Ramos (cell line): ENCODE measurements around the gene FAM136A.

Experiments
- in situ Hi-C: fragments of 300-500 bp; cut with MboI; formaldehyde crosslinking; loops from one replicate; pipeline ENCODE4 v1.14.3; 2022; ENCODE audit warnings: low sequenced_read_pairs; ENCODE audit not compliant: unreplicated experiment

FAM136A gene

DNA sequence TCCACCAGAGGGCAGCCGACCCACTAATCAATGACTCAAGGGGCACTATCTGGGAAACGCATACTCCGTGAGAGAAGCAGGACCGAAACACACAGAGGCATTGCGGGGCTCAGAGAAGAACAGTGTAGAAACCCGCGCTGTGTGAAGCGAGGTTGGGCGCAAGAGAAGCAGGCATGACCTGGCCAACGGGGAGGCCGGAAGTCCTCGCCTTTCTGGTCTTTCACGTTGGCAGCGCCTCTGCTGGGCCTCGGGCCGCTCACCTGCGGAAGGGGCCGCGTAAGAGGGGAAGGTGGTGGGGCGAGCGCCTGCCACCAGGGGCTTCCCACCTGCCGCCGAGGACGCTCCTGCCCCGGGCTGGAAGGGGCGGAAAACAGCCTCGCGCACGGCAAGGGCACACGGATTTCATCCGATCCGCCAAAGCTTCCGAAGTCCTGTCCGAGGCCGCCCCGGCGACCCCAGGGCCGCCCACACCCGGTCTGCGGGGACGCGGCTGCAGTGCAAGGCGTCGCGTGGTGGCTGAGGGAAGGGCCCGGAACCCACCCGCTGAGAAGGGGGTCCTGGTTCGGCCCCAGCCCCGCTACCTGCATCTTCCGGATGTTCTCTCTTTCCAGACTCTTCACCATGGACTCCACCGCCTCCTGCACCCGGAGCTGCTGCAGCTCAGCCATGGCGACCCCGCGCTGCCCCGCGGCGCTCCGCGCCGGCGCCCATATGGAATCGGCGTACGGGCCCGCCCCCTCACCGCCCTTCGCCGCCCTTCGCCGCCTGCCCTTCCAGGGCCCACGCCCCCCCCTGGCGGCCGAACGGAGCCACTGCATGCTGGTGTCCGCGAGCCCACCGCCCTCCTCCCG, at the start of gene FAM136A:
TSS of gene FAM136A (minus strand) at position 724 of the 851 bp plus-strand sequence. CDS start at position 668, 56 bp downstream.
- in situ Hi-C loops: loop anchor here (10.0 to 25.0 kb wide), 3 partner anchors 343 to 636 kb away; partner anchors contain the start of gene ATP6V1B1

- in situ Hi-C loops: no loop called here
Measured at GRCh38 chr2:70349921-70350685, 48.2 kb upstream of the FAM136A start.

DNA sequence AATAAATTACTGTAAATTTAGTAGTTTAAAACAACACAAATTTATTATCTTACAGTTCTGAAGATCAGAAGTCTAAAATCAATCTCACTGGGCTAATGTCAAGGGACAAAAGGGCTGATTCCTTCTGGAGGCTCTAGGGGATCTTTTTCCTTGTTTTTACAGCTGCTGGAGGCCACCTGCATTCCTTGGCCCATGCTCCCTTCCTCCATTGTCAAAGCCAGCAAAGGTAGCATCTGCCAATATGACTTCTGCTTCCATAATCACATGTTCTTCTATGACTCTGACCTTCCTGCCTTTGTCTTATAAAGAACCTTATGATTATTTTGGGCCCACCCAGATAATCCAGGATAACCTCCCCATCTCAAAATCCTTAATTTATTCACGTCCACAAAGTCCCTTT, 46.0 kb upstream of the FAM136A start:
- in situ Hi-C loops: no loop called here

DNA sequence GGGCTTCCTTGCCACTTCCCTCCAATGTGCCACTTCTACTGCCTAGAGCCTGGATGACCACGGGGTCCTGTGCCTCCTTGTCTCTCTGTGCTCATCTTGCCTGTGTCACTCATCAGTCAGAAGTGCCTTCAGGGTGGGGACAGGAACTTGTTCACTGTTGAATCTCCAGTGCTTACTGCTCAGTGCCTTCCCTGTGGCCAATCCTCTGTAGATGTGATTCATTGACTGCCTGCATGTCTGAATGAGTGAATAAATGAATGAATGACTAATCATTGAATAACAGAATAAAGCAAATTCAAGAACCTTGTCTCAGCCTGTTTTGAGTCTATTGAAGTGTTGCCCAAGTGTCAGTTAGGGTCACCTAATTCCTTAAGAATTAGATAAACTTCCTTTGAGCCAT, 42.3 kb upstream of the FAM136A start:
- in situ Hi-C loops: no loop called here

DNA sequence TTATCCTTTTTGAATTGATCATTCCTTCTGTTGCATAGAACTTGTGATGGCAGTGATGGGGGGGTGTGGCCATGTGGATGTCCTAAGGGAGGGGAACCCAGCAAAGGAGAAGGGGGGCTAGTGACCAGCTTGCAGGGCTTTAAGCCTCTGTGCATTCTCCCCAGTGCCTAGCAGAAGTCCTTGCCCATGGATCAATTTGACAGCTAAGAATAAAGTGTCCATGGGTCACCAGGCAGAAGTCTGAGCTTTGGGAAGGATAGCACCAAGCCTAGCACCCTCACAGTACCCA, 39.6 kb upstream of the FAM136A start:
- in situ Hi-C loops: no loop called here

DNA sequence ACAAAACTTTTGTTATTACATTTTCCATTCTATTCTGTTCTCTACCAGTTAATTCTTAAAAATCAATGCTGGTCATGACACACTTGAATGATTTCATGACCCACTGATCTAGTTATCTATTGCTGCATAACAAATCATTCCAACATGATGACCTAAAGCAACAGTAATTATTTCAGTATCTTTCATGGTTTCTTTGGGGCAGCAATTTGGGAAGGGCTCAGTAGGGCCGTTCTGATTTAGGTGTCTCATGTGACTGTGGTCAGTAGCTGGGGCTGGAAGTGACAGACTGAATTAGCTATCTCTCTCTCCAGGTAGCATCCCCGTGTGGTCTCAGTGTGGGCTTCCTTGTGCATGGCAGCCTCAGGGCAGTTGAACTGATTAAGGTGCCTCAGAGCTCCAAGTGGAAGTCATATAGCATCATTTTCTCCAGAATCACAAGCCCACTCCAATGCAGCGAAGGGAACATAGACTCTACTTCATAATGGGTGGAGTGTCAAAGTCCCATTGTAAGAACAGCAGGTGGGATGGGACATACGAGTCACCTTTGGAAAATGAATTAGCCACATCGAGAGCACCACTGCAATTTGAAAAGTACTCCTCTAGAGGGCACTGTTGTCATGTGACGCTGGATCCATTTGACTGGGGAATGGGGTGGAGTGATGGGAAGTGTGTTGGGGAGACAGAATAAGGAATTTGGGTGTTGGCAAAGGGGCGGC, 39.1 kb upstream of the FAM136A start:
- in situ Hi-C loops: no loop called here

DNA sequence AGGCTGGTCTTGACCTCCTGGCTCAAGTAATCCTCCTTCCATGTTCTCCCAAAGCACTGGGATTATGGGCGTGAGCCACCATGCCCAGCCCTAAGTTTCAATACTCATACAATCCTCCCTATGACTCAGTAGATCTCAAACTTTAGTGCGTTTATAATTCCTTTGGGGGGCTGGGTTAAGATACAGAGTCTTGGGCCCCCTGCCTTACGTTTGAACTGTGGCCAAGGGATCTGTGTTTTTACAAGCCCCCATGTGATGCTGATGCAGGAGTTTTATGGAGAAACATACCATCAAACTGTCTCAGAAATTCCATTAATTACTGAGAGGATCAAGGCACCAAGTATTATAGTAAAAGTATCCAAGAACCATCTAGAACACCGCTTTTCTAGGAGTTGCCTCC, 38.2 kb upstream of the FAM136A start:
- in situ Hi-C loops: no loop called here

DNA sequence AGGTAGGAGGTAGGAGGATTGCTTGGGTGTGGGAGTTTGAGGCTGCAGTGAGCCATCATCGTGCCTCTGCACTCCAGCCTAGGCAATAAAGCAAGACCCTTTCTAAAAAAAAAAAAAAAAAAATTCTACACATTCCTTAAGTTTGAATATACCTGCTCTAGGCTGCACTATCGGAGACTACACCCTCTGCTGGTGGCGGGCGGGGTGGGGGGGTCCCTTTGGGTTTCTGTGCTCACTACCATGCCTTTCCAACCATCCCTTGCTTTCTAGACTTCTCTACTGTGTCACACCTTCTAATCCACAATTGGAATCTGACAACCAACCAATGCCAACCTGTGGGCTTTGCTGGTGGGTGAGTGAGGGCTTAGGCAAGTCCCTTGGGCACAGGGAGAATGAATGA, 34.7 kb upstream of the FAM136A start:
- in situ Hi-C loops: no loop called here

DNA sequence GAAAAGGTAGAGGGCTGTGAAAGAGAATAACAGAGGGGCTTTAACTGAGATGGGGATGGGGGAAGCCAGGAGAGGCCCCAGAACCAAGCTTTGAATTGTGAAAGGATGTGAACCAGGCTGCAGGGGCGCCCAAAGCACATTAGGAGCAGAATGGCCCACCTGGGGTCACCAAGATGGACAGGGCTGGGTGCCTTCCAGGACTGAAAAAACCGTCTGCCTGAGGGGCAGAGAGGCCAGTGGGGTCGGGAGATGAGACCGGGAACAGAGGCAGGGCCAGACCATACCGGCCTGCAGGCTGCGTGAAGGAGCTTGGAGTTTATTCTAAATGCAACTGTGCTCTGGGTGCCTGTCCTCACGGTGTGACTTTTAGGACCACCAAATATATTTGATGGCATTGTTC, 29.1 kb upstream of the FAM136A start:
- in situ Hi-C loops: no loop called here

DNA sequence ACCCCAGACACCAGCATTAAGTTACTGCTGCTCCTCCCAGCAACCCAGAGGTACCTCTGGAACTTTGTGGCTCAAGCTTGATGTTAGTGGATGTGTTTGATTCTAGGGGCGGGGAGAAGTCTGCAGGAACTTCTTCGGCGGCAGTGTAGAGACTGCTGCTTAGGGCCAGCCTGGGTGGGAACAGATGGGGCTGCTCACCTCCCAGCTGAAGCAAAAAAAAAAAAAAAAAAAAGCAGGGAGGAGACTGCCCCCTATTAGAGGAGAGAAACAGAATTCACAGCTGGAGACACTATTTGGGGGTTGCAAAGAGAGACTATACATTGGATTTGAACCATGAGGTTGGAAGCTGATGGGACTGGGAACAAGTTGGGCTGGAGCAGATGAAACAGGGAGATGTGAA, 28.6 kb upstream of the FAM136A start:
- in situ Hi-C loops: no loop called here

DNA sequence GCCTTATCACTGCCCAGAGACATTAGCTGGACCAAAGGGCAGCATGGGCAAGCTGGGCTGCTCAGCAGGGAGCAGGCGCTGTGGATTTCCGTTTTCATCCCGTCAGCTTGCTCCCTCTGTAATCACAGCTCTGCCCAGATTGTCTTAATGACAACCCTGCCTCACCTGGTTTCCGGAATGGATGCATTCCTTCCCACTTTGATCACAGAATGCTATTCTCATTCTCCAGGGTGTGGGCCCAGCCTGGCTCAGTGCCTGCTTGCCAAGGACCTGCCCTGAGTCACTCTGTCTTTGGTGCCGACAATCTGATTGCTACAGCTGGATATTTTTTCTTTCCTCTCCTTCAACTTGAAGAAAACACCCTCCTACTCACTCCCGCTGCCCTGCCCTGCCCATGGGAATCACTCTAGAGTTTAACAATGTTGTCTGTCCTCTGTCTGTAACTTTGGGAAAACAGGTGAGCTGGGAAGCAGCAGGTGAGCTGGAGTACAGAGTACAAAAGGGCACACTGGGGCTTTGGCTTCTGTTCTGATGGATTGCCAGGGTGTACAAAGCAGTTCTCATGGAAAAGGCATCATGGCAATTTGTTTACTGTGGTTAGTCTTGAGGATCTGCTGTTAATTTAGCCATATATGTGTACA, 27.2 kb upstream of the FAM136A start:
- in situ Hi-C loops: no loop called here

DNA sequence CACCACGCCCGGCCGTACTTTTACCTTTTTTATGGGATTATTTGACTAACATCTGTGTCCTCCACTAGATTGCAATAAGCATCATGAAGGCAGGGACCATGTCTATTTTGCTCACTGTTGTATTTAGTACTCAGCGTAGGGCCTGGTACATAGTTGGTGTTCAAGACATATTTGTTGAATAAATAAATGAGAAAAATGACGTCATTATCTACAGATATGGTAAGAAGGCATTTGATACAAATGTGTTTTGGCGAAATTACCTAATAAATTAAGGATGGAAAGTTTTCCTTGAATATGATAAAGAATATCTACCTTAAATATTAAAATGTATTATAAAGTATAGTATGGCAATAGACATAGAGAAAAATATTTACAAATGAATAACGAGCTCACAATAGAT, 24.0 kb upstream of the FAM136A start:
- in situ Hi-C loops: no loop called here

DNA sequence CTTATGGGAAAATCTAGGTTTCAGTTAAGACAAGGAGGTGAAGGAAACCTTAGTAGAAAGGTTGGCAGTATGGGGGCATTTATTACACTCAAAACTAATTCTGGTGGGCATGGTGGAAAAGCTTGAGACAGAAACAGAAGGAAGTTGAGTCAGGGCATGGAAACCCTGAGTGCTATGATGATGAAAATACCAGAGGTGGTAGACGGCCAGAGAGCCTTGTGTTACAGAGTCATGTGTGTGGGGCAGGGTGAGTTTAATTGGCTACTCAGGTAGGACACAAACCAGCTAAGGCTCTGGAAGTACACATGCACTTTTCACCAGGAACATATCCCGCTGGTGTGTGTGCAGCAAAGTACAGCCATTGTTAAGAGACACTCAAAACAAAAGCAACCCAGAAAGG, 20.7 kb upstream of the FAM136A start:
- in situ Hi-C loops: loop anchor here (25.0 kb wide), 1 partner anchor 615 kb away; the partner anchor contains the start of gene ATP6V1B1

- in situ Hi-C loops: loop anchor here (25.0 kb wide), 1 partner anchor 616 kb away; the partner anchor contains the start of gene ATP6V1B1
Measured at GRCh38 chr2:70321370-70321769, 19.5 kb upstream of the FAM136A start.

- in situ Hi-C loops: loop anchor here (25.0 kb wide), 1 partner anchor 623 kb away; the partner anchor contains the start of gene ATP6V1B1
Measured at GRCh38 chr2:70314640-70315039, 12.8 kb upstream of the FAM136A start.

GRCh38 chr2:70312560-70312959, 10.7 kb upstream of the FAM136A start:
- in situ Hi-C loops: loop anchor here (25.0 kb wide), 1 partner anchor 625 kb away; the partner anchor contains the start of gene ATP6V1B1

GRCh38 chr2:70310899-70311298, 9.0 kb upstream of the FAM136A start:
- in situ Hi-C loops: loop anchor here (25.0 kb wide), 1 partner anchor 626 kb away; the partner anchor contains the start of gene ATP6V1B1

- in situ Hi-C loops: loop anchor here (10.0 to 25.0 kb wide), 3 partner anchors 339 to 632 kb away; partner anchors contain the start of gene ATP6V1B1
Measured at GRCh38 chr2:70305531-70305930, 3.7 kb upstream of the FAM136A start.

DNA sequence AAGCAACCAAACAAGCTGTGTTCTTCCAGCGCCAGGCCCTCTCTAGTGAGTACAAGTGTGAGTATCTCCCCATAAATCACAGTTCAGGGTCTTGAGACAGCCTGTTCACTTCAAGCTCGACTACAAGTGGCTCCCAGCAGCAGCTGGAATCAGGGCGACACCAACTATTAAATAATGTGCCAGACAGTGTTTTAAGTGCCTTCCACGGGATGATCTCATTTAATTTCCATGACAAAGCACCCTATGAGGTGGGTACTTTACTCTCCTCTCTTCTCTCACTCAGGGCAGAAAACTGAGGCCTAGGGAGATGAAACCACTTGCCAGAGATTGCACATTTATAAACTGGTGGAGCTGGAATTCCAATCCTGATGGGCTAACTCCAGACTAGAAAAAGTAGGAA, 2.6 kb upstream of the FAM136A start:
- in situ Hi-C loops: loop anchor here (10.0 to 25.0 kb wide), 3 partner anchors 340 to 633 kb away; partner anchors contain the start of gene ATP6V1B1

DNA sequence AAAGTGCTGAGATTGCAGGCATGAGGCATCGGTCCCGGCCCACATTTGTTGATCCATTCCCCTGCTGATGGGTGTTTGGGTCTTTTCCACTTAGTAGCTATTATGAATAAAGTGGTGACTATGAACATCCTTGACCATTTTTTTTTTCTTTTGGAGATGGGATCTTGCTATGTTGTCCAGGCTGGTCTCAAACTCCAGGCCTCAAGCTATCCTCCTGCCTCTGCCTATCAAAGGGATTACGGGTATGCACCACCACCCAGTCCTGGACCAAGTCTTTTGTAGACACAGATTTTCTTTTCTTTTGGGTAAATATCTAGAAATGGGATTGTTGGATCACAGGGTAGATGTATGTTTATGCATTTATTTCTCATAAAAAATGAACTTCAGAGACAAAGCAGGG, 1.3 kb upstream of the FAM136A start:
- in situ Hi-C loops: loop anchor here (10.0 to 25.0 kb wide), 3 partner anchors 342 to 634 kb away; partner anchors contain the start of gene ATP6V1B1
